Spleen (tissue), 11 donors: ENCODE data around the gene ESD. TPM values are rescaled to one million over a fixed set of nuclear protein-coding genes. Genes with fewer than 3 reads are reported as not detected.

ENCODE experiments used
- DNase-seq: peaks from one replicate; pipeline ENCODE4 v3.0.0-alpha.2; 2020
- H3K27ac ChIP-seq, 8 donors: fragments of 200-600 bp; sonication (generic) in 7 of 8; 1 replicate in 4 of 8; 2 replicates in 4 of 8; pipeline versions ENCODE4 v1.5.0 to v1.8.0; 2016 to 2021; ENCODE audit warnings: inconsistent platforms in 4 of 8, mild to moderate bottlenecking in 4 of 8, moderate library complexity in 1 of 8
- H3K27me3 ChIP-seq, 7 donors: fragments of 200-600 bp; sonication (generic) in 6 of 7; replicated peaks in 1 of 7; 1 replicate in 4 of 7; 2 replicates in 3 of 7; pipeline versions ENCODE4 v1.5.0 to v1.8.0; 2016 to 2021; ENCODE audit warnings: inconsistent platforms in 3 of 7, mild to moderate bottlenecking in 1 of 7
- H3K36me3 ChIP-seq, 6 donors: fragments of 200-600 bp; sonication (generic) in 5 of 6; 1 replicate in 4 of 6; 2 replicates in 2 of 6; pipeline versions ENCODE4 v1.5.0 to v1.8.0; 2016 to 2021; ENCODE audit warnings: inconsistent platforms in 2 of 6
- H3K4me1 ChIP-seq, 6 donors: fragments of 200-600 bp; sonication (generic) in 5 of 6; 1 replicate in 3 of 6; 2 replicates in 3 of 6; pipeline versions ENCODE4 v1.5.0 to v1.8.0; 2016 to 2021; ENCODE audit warnings: inconsistent platforms in 3 of 6
- H3K4me3 ChIP-seq, 8 donors: fragments of 200-600 bp; sonication (generic) in 7 of 8; 1 replicate in 4 of 8; 2 replicates in 4 of 8; pipeline versions ENCODE4 v1.5.0 to v1.8.0; 2016 to 2021; ENCODE audit warnings: inconsistent platforms in 4 of 8, mild to moderate bottlenecking in 4 of 8, moderate library complexity in 2 of 8
- H3K9me3 ChIP-seq, 8 donors: fragments of 200-600 bp; sonication (generic) in 7 of 8; 1 replicate in 4 of 8; 2 replicates in 4 of 8; pipeline versions ENCODE4 v1.5.0 to v1.8.0; 2016 to 2021; ENCODE audit warnings: inconsistent platforms in 4 of 8
- CTCF ChIP-seq, 11 experiments: fragments of 200-600 bp in 7 of 11; fragments of 450-650 bp in 4 of 11; sonication (generic) in 4 of 11; IDR thresholded peaks in 8 of 11; conservative IDR thresholded peaks in 3 of 11; 1 replicate in 7 of 11; 2 replicates in 4 of 11; pipeline versions ENCODE4 v1.4.0 to v1.8.0; 2016 to 2021; ENCODE audit warnings: antibody characterized with exemption in 11 of 11, inconsistent platforms in 4 of 11, mild to moderate bottlenecking in 1 of 11
- POLR2A ChIP-seq, 3 donors: fragments of 450-650 bp; IDR thresholded peaks; one replicate each; pipeline ENCODE4 v1.5.1; 2017; ENCODE audit warnings: antibody characterized with exemption in 3 of 3, mild to moderate bottlenecking in 1 of 3
- POLR2AphosphoS5 ChIP-seq, 3 donors: sonication (generic); formaldehyde crosslinking; IDR thresholded peaks; one replicate each; pipeline ENCODE4 v1.5.1; 2017; ENCODE audit warnings: antibody characterized with exemption in 3 of 3
- WGBS, 5 donors: extraction: QIAGEN DNeasy Blood & Tissue Kit in 3 of 5; methylation state at CpG; one replicate each; pipeline versions ENCODE4 v1.1.5 to v1.1.7; 2013 to 2018; 5-methylcytosine and 5-hydroxymethylcytosine counted together
- intact Hi-C: fragments of 100-400 bp; cut with DNase I; formaldehyde crosslinking; loops from one replicate; pipeline ENCODE4 v1.15.0; 2023; ENCODE audit warnings: low total_unique reads
- polyA plus RNA-seq, 3 donors: library from polyadenylated mRNA; stranded (reverse); fragments of 200-250 nt; gene quantifications; one replicate each; pipeline ENCODE4 v1.2.1, GENCODE V29; 2013
- total RNA-seq, 7 donors: library from RNA; depleted of rRNA in 3 of 7; stranded (reverse); fragments of >200 nt in 3 of 7; fragmentation: NEBNext Ultra II Directional in 4 of 7; extraction: Animal tissue kit (Norgen Biotek cat#: 25700) in 4 of 7; gene quantifications; one replicate each; pipeline versions ENCODE4 v1.1.0 to v1.2.1, GENCODE V29; 2016 to 2021
- donor health status: healthy with polysubstance abuse.
- donor health status: DM: no; HTN: no; CAD: no; lungs with moderate emphysema.
- donor health status: DM: no; HTN: no; CAD: no.
- donor health status: Bipolar disorder and iron deficiency.
- donor health status: healthy.
- donor health status: DM: no; HTN: no; CAD: no.
- donor health status: DM: yes; HTN: yes; CAD: no.

The ESD gene
- total and polyA plus RNA-seq, 10 donors: 52.3 to 85.5 (median 64.8) TPM

DNA sequence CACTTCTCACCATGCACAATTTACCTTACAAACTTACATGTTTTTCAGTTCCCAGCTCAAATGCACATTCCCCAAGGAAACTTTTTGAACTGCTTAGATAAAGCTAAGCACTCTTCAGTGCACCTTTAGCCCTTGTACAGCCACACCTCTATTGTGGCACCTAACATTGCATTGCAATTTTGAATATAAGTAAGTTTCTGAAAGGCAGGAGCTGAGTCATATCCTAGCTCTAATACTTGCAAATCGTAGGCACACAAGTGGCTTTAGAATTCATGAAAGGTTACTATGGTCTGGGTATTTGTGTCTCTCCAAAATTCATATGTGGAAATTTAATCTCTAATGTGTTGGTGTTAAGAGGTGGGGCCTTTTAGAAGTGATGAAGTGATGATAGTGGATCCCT is 4.9 kb upstream of the ESD start:
- Histone ChIP-seq H3K27me3 (no peaks in the 10 kb centered on the region), H3K36me3 (no peaks in the 10 kb centered on the region), H3K4me1 (peaks cover 0 to 9% (median 7%) of the 10 kb centered on the region in 6 donors), H3K9me3 (no peaks in the 10 kb centered on the region), H3K27ac (no peak overlapping the region), H3K4me3 (no peak overlapping the region)
- WGBS, 5 donors: 45 to 69% (median 58%) methylated on average over 1 of the region's 1 CpG
- TF ChIP-seq POLR2A (IDR thresholded peaks at IDR 0.05) (no peak), CTCF (IDR thresholded peaks at IDR 0.05 in 8 of 11, conservative IDR thresholded peaks at IDR 0.05 in 3 of 11) (no peak), POLR2AphosphoS5 (IDR thresholded peaks at IDR 0.05) (no peak)
- intact Hi-C loops: no loop called here
- DNase-seq: no peak

DNA sequence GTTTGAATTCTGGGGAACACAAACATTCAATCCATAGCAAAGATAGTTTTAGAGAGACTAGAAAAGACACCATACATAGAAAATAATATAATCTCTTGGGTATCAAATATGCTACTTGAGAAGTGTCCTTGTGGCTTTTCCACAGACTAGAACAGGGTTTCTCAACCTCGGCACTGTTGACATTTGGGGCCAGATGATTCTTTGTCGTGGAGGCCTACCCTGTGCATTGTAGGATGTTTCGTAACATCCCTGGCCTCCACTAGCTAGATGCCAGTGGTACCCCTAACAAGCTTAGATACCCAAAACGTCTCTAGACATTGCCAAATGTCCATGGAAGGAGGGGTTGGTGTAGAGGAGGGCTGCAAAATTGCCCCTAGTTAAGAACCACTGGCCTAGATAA is 2.2 kb upstream of the ESD start:
- 45 to 85% (median 67%) methylated on average over 4 of the region's 4 CpGs for WGBS, 5 donors
- H3K27me3 ChIP-seq: no peaks in the 10 kb centered on the region
- H3K4me1 ChIP-seq: peaks cover 0 to 32% (median 24%) of the 10 kb centered on the region in 6 donors
- no peaks in the 10 kb centered on the region for H3K9me3 ChIP-seq
- no peak for DNase-seq
- intact Hi-C loops: no loop called here
- no peaks in the 10 kb centered on the region for H3K36me3 ChIP-seq
- TF ChIP-seq POLR2A (IDR thresholded peaks at IDR 0.05): no peak
- no peak overlapping the region for H3K27ac ChIP-seq
- no peak overlapping the region for H3K4me3 ChIP-seq

DNA sequence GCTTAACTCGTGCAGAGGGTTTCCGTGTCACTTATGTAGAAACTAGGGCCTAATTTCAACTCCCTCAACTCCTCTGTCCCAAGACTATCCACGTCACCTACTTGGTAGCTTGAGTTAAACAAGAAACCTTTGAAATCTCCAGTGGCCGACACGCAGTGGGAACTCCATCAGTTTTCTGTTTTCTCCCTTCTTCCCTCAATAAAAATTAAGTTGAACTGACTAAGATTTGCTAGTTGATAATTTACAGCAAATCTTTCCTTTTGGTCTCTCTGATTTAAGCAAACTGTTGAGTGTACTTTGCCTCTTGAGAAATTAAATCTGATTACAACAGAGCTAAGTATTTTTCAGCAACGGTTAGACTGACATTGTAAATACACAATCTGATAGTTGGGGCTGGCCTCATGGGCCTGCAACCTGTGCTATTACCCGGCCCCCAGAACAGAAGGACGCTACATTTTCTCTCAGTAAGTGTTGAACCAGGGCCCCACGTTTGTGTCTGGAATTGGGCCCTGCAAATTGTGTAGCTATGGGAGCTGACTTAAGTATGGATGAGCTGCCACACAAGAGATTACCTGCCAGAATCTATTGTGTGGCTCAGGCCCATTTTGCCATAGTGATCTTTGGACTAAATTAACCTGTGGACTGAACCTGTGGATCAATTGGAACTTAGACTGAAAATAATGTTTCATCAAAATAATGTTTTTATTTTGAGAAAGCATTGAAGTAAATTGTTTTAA is 708 bp upstream of the ESD start:
- Histone ChIP-seq H3K9me3 (no peaks in the 10 kb centered on the region), H3K36me3 (no peaks in the 10 kb centered on the region), H3K4me3 (peak overlapping the region; percentile 72 to 92 (median 82)), H3K4me1 (peaks cover 0 to 47% (median 33%) of the 10 kb centered on the region in 6 donors), H3K27ac (peak overlapping the region; percentile 85 to 94 (median 92)), H3K27me3 (no peaks in the 10 kb centered on the region)
- DNase-seq: no peak
- WGBS, 5 donors: 61 to 77% (median 65%) methylated on average over 8 to 9 of the region's 9 CpGs
- intact Hi-C loops: no loop called here
- TF ChIP-seq POLR2A (IDR thresholded peaks at IDR 0.05) (no peak), CTCF (IDR thresholded peaks at IDR 0.05 in 8 of 11, conservative IDR thresholded peaks at IDR 0.05 in 3 of 11) (no peak), POLR2AphosphoS5 (IDR thresholded peaks at IDR 0.05) (no peak)

GRCh38 chr13:46796129-46796514 is 839 bp downstream of the ESD start:
- H3K27me3 ChIP-seq: no peaks in the 10 kb centered on the region
- peak overlapping the region in 6 of 8 donors; percentile 90 to 94 (median 93) for H3K27ac ChIP-seq
- peaks cover 0 to 4% (median 1%) of the 10 kb centered on the region in 6 donors for H3K36me3 ChIP-seq
- peaks cover 0 to 55% (median 35%) of the 10 kb centered on the region in 6 donors for H3K4me1 ChIP-seq
- TF ChIP-seq POLR2A (IDR thresholded peaks at IDR 0.05): no peak
- no peak for TF ChIP-seq POLR2AphosphoS5 (IDR thresholded peaks at IDR 0.05)
- TF ChIP-seq CTCF (IDR thresholded peaks at IDR 0.05 in 8 of 11, conservative IDR thresholded peaks at IDR 0.05 in 3 of 11): no peak
- WGBS, 5 donors: 61 to 76% (median 70%) methylated on average over 5 of the region's 5 CpGs
- H3K9me3 ChIP-seq: no peaks in the 10 kb centered on the region
- intact Hi-C loops: no loop called here
- peak overlapping the region; percentile 72 to 92 (median 82) for H3K4me3 ChIP-seq
- no peak for DNase-seq
